AG10803 (cell line): ENCODE results near the gene CCND2.

Source experiments
- DNase-seq: peaks from one replicate; pipeline ENCODE4 v3.0.0; 2010; ENCODE audit warnings: low read depth
- H3K4me3 ChIP-seq: 2 replicates; pipeline ENCODE4 v1.5.1; 2011; ENCODE audit warnings: mild to moderate bottlenecking, low read length, control low read depth
- CTCF ChIP-seq: conservative IDR thresholded peaks from 2 replicates; pipeline ENCODE4 v1.5.1; 2011; ENCODE audit warnings: mild to moderate bottlenecking, low read length, control low read depth, inconsistent platforms

The CCND2 gene

GRCh38 chr12:4244868-4245267 lies 28.7 kb upstream of the CCND2 start:
- TF ChIP-seq CTCF: no peak

GRCh38 chr12:4245446-4245845 lies 28.1 kb upstream of the CCND2 start:
- DNase-seq: no peak
- no peak for TF ChIP-seq CTCF

More at GRCh38 chr12:4244868-4245267, 28.7 kb upstream of the CCND2 start:
- H3K4me3 ChIP-seq: no peak overlapping the region
- no peak for DNase-seq

GRCh38 chr12:4246116-4246515 lies 27.4 kb upstream of the CCND2 start:
- DNase-seq: no peak
- H3K4me3 ChIP-seq: no peak overlapping the region
- no peak for TF ChIP-seq CTCF

More at GRCh38 chr12:4245446-4245845, 28.1 kb upstream of the CCND2 start:
- no peak overlapping the region for H3K4me3 ChIP-seq

- DNase-seq: no peak
- no peak overlapping the region for H3K4me3 ChIP-seq
- no peak for TF ChIP-seq CTCF
These were observed 22.9 kb upstream of the CCND2 start for GRCh38 chr12:4250691-4251090.

GRCh38 chr12:4251216-4251891 lies 22.2 kb upstream of the CCND2 start:
- DNase-seq: no peak
- TF ChIP-seq CTCF: no peak
- H3K4me3 ChIP-seq: no peak overlapping the region

- TF ChIP-seq CTCF: no peak
- no peak overlapping the region for H3K4me3 ChIP-seq
- DNase-seq: no peak
These were observed 21.6 kb upstream of the CCND2 start for GRCh38 chr12:4251967-4252366.

GRCh38 chr12:4252601-4253000 lies 21.0 kb upstream of the CCND2 start:
- no peak for TF ChIP-seq CTCF
- H3K4me3 ChIP-seq: no peak overlapping the region
- DNase-seq: no peak
